ENCODE measurements around the gene SH3TC2.
"Not testable (repeated sequence)": the region's sequence is repeated elsewhere in the genome, so short reads cannot be mapped to it uniquely, and the experiment has no call there.

Gene SH3TC2

GRCh38 chr5:149063017-149063687 lies at the start of gene SH3TC2:
SH3TC2 (minus strand) TSS chr5:149063062; CDS start chr5:149063022, 40 bp downstream.
- no peak for DNase-seq

DNA sequence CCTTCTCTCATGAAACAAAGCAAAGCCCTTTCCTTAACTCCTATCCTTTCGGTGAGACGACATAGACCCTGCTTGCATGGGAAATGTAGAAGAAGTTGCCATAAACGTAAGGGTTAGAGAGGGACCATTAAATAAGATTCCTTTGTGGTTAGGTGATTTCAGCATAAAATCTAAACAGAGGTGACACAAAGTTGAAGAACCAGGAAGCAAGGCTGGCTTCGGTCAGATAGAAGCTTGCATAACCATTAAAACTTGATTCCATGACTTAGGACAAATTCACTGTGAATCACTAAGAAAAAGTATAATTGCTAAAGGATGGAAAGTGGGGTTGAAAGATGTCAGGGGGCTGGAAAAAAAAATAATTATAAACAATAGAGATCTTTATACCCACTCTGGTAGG lies 47.5 kb upstream of the SH3TC2 start:
- DNase-seq = no peak

DNA sequence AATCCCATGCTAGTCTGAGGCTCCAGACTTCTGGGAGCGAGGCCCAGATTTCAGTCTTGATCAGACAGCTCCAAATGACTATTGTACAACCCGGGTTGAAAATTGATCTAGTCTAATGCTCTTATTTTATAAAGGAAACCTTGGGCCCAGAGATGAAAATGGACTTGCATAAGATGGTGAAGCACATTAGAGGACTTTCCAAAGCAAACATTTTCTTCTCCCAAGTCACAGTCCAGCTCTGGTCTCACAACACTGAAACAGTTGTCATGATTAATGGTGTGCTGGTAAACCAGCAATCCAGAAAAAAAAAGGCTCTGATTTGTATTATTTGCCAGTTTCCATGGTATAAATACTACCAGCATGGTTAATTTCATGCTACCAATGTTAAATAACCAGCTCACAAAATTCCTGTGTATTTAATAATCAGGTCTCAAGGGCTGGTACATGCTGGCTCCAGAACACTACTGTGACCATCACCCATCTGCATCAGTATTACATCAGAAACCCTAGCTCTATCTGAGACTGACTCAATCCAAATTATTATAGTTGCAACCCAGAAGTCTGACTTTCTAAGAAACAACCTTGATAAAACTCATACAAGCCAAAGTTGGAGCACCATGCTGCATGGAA lies 45.9 kb upstream of the SH3TC2 start:
- no peak for DNase-seq

DNA sequence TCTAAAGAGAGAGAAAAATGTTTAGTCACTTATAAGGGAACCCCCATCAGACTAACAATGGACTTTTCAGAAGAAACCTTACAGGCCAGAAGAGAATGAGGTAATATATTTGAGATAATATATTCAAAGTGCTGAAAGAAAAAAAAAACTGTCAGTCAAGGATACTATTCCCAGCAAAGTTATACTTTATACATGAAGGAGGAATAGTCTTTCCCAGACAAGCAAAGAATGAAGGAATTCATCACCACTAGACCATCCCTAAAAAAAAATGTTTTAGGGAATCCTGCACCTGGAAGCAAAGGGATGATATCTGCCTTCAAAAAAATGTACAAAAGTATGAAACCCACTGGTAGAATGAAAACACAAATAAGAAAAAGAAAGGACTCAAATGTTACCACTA lies 37.5 kb upstream of the SH3TC2 start:
- no peak for DNase-seq

DNA sequence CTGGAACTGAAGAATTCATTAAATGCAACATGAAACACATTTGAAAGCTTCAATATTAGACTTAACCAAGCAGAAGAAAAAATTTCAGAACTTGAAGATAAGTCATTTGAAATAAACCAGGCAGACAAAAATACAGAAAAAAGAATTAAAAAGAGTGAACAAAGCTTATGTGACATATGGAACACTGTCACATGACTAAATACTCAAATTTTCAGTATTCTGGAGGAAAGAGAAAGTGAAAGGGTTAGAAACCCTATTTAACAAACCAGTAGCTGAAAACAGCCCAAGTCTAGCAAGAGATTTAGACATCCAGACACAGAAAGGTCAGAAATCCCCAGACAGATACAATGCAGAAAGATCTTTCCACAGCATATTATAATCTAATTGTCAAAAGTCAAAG lies 37.1 kb upstream of the SH3TC2 start:
- DNase-seq = peak; percentile 43

DNA sequence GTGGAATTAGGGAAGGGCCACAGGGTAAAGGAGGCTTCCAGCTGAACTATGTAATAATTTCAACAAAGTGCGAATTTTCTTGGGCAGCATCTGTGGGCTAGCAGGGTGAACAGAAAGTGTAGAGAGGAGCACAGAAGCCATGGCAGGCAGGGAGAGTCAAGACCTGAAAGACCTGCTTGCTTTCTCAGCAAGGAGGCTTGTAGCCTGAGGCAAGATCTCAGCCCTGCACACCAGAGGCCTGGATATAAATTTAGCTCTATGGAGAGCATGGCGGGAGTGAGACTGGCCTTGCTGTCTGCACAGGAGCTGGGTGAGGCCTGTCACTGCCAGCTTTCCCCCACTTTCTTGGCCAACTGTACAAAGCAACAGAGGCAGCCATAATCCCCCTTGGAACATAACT lies 32.1 kb upstream of the SH3TC2 start:
- DNase-seq = no peak

DNA sequence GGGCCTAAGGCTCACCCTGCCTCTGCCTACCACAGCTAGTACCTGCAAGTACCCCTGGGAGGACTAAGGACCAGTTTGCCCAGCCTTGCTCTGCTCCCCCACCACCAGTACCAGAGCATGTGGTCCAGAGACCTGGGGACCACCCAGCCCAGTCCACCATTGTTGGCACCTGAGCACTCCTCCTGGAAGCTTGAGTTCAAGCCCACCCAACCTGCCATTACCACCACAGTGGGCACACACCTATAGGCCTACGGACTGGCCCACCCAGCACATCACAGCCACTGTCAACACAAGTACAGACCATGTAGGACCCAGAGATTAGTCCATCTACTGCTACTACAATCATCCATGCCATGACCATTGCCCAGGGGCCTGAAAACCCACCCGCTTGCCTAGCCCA lies 30.8 kb upstream of the SH3TC2 start:
- DNase-seq = no peak

DNA sequence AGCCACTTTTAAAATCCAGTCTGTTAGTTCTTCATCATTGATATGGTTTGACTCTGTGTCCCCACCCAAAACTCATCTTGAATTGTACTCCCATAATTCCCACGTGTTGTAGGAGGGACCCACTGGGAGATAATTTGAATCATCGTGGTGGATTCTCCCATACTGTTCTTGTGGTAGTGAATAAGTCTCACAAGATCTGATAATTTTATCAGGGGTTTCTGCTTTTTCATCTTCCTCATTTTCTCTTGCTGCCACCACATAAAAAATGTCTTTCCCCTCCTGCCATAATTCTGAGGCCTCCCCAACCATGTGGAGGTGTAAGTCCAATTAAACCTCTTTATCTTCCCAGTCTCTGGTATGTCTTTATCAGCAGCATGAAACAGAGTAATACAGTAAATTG lies 26.9 kb upstream of the SH3TC2 start:
- DNase-seq = peak; percentile 35

DNA sequence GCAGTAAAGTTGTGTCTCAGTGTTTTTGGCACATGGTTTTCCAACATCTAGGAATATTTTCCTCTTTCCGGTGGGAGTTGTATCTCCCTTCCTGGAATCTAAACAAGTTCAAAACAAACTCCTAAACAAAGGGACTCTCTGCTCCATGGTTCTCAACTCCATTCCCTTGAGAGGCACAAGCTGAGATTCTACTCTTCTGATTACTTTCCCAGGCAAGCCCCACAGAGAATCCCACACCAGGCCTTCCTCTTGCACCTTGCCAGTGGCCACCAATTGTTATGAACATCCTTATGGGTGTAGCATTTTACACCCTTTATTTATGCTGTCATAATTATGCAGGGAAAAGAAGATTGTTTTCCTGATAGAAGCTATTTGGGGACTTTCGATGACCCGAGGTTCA lies 25.8 kb upstream of the SH3TC2 start:
- DNase-seq = no peak

GRCh38 chr5:149083846-149084245 lies 21.0 kb upstream of the SH3TC2 start:
- no peak for DNase-seq

- no peak for DNase-seq
Measured at GRCh38 chr5:149082271-149082670, 19.4 kb upstream of the SH3TC2 start.

DNA sequence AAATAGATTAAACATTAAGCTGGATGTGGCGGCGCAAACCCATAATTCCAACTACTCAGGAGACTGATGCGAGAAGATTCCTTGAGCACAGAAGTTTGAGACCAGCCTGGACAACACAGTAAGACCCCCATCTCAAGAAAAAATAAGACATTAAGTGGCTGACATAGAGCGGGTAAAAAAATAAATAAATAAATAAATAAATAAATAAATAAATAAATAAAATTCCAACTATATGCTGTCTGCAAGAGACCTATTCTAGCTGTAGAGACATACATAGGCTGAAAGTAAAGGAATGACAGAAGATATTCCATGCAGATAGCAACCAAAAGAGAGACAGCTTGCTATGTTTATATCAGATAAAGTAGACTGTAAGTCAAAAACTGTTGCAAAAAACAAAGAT lies 17.4 kb upstream of the SH3TC2 start:
- no peak for DNase-seq

DNA sequence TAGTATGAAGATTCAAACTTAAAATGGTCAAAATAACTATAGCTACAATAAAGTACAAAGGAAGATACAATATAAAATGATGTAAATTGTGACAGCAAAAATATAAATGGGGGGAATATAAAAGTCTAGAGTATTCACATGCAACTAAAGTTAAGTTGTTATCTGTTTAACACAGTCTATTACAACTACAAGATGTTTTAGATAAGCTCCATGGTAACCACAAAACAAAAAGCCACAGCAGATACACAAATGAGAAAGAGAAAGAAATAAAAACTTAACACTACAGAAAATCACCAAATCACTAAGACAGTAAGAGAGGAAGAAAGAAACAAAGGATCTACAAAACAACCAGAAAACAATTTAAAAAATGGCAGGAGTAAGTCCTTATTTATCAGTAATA lies 17.0 kb upstream of the SH3TC2 start:
- no peak for DNase-seq

- not testable (repeated sequence) for DNase-seq
Measured at GRCh38 chr5:149074071-149074470, 11.2 kb upstream of the SH3TC2 start.

GRCh38 chr5:149073213-149073612 lies 10.4 kb upstream of the SH3TC2 start:
- peak; percentile 22 for DNase-seq

- DNase-seq = no peak
Measured at GRCh38 chr5:149072791-149073190, 9.9 kb upstream of the SH3TC2 start.

DNA sequence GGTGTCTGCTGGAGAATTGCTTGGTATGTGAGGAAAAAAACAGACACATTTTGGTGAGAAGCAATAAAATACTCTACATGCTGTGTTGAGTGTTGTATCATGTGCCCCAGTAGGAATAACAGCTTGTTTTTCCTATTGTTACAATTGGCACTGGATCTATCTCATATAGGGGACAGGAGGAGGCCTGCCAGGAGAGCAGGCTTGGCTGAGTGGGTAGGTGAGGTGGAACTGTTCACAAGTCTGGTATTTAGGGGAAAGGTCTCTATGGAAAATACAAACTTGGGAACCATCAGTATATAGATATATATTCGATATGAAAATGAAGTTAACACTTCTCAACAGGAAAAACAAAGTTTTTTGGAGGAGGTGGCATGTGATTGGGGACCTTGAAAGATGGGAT lies 9.5 kb upstream of the SH3TC2 start:
- DNase-seq = no peak

- DNase-seq = no peak
Measured at GRCh38 chr5:149071756-149072155, 8.9 kb upstream of the SH3TC2 start.

DNA sequence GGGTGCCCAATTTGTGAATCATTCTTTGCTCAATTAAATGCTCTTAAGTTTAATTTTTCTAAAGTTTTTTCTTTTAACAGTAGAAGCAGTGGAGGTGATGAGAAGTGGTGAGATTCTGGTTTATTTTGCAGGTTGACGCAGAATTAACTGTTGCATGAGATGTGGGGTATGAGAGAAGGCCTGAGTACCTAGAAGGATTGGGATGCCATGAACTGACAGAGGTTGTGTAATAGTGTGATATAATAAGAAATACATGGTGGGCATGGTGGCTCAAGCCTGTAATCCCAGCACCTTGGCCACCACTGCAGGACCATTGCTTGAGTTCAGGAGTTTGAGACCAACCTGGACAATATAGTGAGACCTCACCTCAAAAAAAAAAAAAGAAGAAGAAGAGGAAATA lies 8.4 kb upstream of the SH3TC2 start:
- DNase-seq = no peak

GRCh38 chr5:149069711-149070110 lies 6.8 kb upstream of the SH3TC2 start:
- DNase-seq = no peak

GRCh38 chr5:149063896-149064478 lies 1.1 kb upstream of the SH3TC2 start:
- DNase-seq = no peak

DNA sequence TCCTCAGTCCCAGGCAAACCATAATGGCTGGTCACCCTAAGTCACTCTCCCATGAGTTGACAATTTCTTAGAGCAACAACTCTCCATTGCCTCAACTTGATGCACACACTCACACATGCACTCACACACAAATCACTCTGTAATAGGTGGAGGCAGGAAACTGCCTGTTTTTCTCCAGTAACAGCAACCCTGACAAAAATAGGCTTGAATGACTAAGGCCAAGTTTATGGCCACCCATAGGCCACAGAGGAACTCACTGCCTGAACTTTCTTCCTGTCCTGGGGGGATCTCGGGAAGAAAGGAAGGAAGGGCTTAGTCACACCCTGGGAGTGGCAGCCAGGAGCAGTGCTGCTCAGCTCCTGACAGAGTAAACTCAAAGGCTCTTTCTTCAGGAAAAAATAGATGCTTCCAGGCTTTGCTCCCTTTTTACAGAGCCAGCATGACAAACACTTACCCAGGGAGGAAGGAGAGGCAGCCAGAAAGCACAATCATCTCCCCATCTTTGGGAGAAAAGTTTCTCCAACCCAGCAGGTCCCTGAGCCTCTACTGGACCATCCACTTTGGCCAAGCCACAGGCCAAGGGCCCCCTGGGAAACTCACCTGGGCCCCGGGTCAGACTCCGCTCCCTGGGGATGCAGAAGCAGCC lies 368 bp downstream of the SH3TC2 start:
- DNase-seq = peak; percentile 24

GRCh38 chr5:149061341-149061740 lies 1.5 kb downstream of the SH3TC2 start:
- DNase-seq = no peak

- DNase-seq = no peak
Measured at GRCh38 chr5:149060325-149060724, 2.5 kb downstream of the SH3TC2 start.

All from inflammatory macrophage treated with lipopolysaccharide for 4 hours (primary cell).